Vagina (tissue), 2 donors: ENCODE results near the gene PARP11.

Experiments
- CTCF ChIP-seq, 3 experiments: fragments of 450-650 bp in 2 of 3; fragments of 200-600 bp in 1 of 3; sonication (generic) in 1 of 3; IDR thresholded peaks; one replicate each; pipeline ENCODE4 v1.5.1; 2017 to 2019; ENCODE audit warnings: antibody characterized with exemption in 3 of 3, mild to moderate bottlenecking in 2 of 3, moderate library complexity in 2 of 3
- POLR2A ChIP-seq, 2 donors: fragments of 450-650 bp; IDR thresholded peaks; one replicate each; pipeline ENCODE4 v1.6.1; 2017; ENCODE audit warnings: antibody characterized with exemption in 2 of 2, mild to moderate bottlenecking in 2 of 2, moderate library complexity in 2 of 2
- POLR2AphosphoS5 ChIP-seq, 2 donors: sonication (generic); formaldehyde crosslinking; IDR thresholded peaks; one replicate each; pipeline ENCODE4 v1.9.0; 2017; ENCODE audit warnings: antibody characterized with exemption in 2 of 2, mild to moderate bottlenecking in 2 of 2, low read depth in 1 of 2; ENCODE audit not compliant: insufficient read depth in 1 of 2

- no peak for TF ChIP-seq POLR2A (IDR thresholded peaks at IDR 0.05)
- TF ChIP-seq POLR2AphosphoS5 (IDR thresholded peaks at IDR 0.05; ENCODE audit: insufficient read depth in 1 of 2, low read depth in 1 of 2) = no peak
- TF ChIP-seq CTCF (IDR thresholded peaks at IDR 0.05) = peak; percentile 20 to 42 (median 38)
Measured at GRCh38 chr12:3777206-3777809, 95.9 kb downstream of the PARP11 start.
